Fibroblast of the aortic adventitia (primary cell): Measurements from ENCODE around the gene ROR2. TPM values are rescaled to one million over a fixed set of nuclear protein-coding genes. Genes with fewer than 3 reads are reported as not detected.
"Not testable (repeated sequence)": the region's sequence is repeated elsewhere in the genome, so short reads cannot be mapped to it uniquely, and the experiment has no call there.

Experiments
- DNase-seq: peaks from one replicate; pipeline ENCODE4 v3.0.0-alpha.2; 2010; ENCODE audit warnings: low read depth
- H3K4me3 ChIP-seq: 2 replicates; pipeline ENCODE4 v1.5.1; 2011; ENCODE audit warnings: low read depth, mild to moderate bottlenecking, control low read depth, low read length, moderate library complexity
- CTCF ChIP-seq: IDR thresholded peaks from 2 replicates; pipeline ENCODE4 v1.5.1; 2011; ENCODE audit warnings: mild to moderate bottlenecking, low read length, control low read depth, inconsistent platforms; ENCODE audit not compliant: insufficient read depth
- total RNA-seq: library from RNA; depleted of rRNA; stranded (reverse); fragments of >200 nt; gene quantifications from 2 replicates; pipeline ENCODE4 v1.2.3, GENCODE V29; 2012; ENCODE audit warnings: low replicate concordance

ROR2 gene
- total RNA-seq, 1 donor = 13.0 TPM

- no peak for TF ChIP-seq CTCF
- no peak for DNase-seq
- H3K4me3 ChIP-seq = no peak overlapping the region
Measured at GRCh38 chr9:91629718-91630117, 320.3 kb downstream of the ROR2 start.

- DNase-seq = no peak
- TF ChIP-seq CTCF = no peak
- H3K4me3 ChIP-seq = no peak overlapping the region
Measured at GRCh38 chr9:91628892-91629291, 321.1 kb downstream of the ROR2 start.

GRCh38 chr9:91625331-91625730 lies 324.7 kb downstream of the ROR2 start:
- no peak overlapping the region for H3K4me3 ChIP-seq
- no peak for DNase-seq
- TF ChIP-seq CTCF = no peak

- no peak overlapping the region for H3K4me3 ChIP-seq
- no peak for TF ChIP-seq CTCF
- no peak for DNase-seq
Measured at GRCh38 chr9:91623004-91623403, 327.0 kb downstream of the ROR2 start.

- not testable (repeated sequence) for H3K4me3 ChIP-seq, DNase-seq
Measured at GRCh38 chr9:91622121-91622520, 327.9 kb downstream of the ROR2 start.

GRCh38 chr9:91614044-91614443 lies 336.0 kb downstream of the ROR2 start:
- H3K4me3 ChIP-seq, DNase-seq: not testable (repeated sequence)

- DNase-seq = peak; percentile 24
- TF ChIP-seq CTCF = no peak
- H3K4me3 ChIP-seq = no peak overlapping the region
Measured at GRCh38 chr9:91611582-91611981, 338.4 kb downstream of the ROR2 start.

GRCh38 chr9:91606255-91606995 lies 343.6 kb downstream of the ROR2 start:
- no peak for DNase-seq
- H3K4me3 ChIP-seq = no peak overlapping the region
- no peak for TF ChIP-seq CTCF
